Uterus (tissue), 2 donors: ENCODE measurements around the gene LDLR.

Experiments used
- POLR2A ChIP-seq, 2 donors: fragments of 450-650 bp; IDR thresholded peaks; one replicate each; pipeline ENCODE4 v1.6.1; 2016; ENCODE audit warnings: antibody characterized with exemption in 2 of 2, mild to moderate bottlenecking in 1 of 2, moderate library complexity in 1 of 2
- TF ChIP-seq, protein P1 (sequence below), 4 experiments: fragments of 200-600 bp in 2 of 4; fragments of 450-650 bp in 2 of 4; sonication (generic) in 2 of 4; IDR thresholded peaks; one replicate each; pipeline ENCODE4 v1.5.1; 2016 to 2019; ENCODE audit warnings: antibody characterized with exemption in 4 of 4, mild to moderate bottlenecking in 2 of 4, moderate library complexity in 1 of 4

GRCh38 chr19:11173516-11174155 lies 84.4 kb downstream of the LDLR start:
- TF ChIP-seq, protein P1, sequence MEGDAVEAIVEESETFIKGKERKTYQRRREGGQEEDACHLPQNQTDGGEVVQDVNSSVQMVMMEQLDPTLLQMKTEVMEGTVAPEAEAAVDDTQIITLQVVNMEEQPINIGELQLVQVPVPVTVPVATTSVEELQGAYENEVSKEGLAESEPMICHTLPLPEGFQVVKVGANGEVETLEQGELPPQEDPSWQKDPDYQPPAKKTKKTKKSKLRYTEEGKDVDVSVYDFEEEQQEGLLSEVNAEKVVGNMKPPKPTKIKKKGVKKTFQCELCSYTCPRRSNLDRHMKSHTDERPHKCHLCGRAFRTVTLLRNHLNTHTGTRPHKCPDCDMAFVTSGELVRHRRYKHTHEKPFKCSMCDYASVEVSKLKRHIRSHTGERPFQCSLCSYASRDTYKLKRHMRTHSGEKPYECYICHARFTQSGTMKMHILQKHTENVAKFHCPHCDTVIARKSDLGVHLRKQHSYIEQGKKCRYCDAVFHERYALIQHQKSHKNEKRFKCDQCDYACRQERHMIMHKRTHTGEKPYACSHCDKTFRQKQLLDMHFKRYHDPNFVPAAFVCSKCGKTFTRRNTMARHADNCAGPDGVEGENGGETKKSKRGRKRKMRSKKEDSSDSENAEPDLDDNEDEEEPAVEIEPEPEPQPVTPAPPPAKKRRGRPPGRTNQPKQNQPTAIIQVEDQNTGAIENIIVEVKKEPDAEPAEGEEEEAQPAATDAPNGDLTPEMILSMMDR (IDR thresholded peaks at IDR 0.05), result no peak
- TF ChIP-seq POLR2A (IDR thresholded peaks at IDR 0.05), result no peak
